Activated naive CD4-positive, alpha-beta T cell treated with Interleukin-2 at 50 U/mL for 16 hours (primary cell): ENCODE measurements around the gene CHRNA1.
"Not testable (repeated sequence)": the region's sequence is repeated elsewhere in the genome, so short reads cannot be mapped to it uniquely, and the experiment has no call there.

ENCODE experiments used
- DNase-seq: peaks from one replicate; pipeline ENCODE4 v3.0.0-alpha.2; 2020

CHRNA1 gene

DNA sequence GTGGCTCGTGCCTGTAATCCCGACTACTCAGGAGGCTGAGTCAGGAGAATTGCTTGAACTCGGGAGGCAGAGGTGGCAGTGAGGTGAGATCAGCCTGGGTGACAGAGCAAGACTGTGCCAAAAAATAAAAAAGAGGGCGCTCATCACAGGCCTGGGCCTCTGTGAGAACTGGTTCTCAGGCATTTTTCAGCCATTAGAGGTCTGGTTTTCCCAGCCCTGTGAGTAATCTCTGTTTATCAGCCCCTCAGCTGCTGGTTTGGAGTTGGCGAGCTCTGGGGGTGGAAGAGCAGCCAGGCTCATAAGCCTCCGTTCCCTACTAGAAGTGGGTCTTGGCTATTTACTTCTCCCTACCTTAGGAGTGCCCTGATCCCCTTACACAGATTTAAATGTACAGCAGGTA, 53.1 kb downstream of the CHRNA1 start:
- no peak for DNase-seq

GRCh38 chr2:174709416-174710004, 54.8 kb downstream of the CHRNA1 start:
- DNase-seq, result not testable (repeated sequence)

- DNase-seq, result no peak
Observed at GRCh38 chr2:174708713-174709112, 55.6 kb downstream of the CHRNA1 start.

GRCh38 chr2:174705321-174705720, 59.0 kb downstream of the CHRNA1 start:
- DNase-seq, result no peak

GRCh38 chr2:174704642-174705041, 59.6 kb downstream of the CHRNA1 start:
- no peak for DNase-seq

DNA sequence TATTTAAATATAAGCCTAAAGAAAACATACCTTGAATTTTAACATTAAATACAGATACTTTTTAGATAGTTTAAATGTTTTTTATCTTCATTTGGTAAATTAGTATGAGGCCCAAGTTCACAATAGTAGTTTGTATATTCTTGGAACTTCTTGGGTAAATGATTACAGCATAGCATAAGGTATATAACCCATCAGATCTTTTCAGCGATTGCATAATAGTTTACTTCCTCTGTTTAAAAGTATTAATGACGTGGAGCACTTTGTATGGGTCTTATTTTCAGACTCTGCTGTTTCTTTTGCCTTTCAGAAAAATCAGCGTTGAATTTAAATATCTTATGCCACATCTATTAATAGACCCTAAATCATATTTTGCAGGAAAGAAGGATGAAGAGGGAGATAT, 60.2 kb downstream of the CHRNA1 start:
- DNase-seq, result no peak

DNA sequence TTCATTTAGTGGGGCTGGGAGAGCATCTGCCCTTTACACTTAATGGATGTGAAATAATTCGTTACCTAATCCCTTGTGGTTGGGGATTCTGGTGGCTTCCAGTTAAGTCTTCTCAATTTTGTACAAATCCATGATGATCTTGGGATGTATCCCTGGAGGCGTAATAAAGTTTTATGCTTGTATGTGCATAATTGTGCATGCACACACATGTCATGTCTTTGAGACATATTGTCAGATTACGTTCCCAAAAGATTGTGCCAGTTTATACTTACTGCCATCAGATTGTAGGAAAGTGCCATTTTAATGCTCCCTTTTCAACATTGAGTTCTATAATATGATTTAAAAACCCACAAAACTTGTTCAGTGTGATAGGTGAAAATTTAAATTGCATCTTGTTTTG, 60.8 kb downstream of the CHRNA1 start:
- no peak for DNase-seq

DNA sequence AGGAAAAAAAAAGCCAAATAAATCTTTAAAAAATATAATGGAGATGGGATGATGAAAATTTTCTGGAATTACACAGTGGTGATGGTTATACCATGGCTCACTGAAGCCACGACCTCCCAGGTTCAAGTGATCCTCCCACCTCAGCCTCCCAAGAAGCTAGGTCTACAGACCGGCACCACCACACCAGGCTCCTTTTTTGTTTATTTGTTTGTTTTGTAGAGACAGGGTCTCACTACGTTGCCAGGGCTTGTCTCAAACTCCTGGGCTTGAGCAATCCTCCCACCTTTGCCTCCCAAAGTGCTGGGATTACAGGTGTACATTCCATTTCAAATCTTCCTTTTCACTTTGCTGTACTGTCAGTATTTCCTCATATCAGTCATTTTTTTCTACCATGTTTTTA, 61.7 kb downstream of the CHRNA1 start:
- DNase-seq, result no peak

GRCh38 chr2:174699993-174700766, 64.1 kb downstream of the CHRNA1 start:
- DNase-seq, result no peak
